ENCODE results near the gene NCR1. TPM values are rescaled to one million over a fixed set of nuclear protein-coding genes. Genes with fewer than 3 reads are reported as not detected.
"Not testable (repeated sequence)": the region's sequence is repeated elsewhere in the genome, so short reads cannot be mapped to it uniquely, and the experiment has no call there.

Gene NCR1
- total RNA-seq, 6 experiments from 2014 or later, result 0.22 to 0.93 (median 0.58) TPM; not detected in 3

DNA sequence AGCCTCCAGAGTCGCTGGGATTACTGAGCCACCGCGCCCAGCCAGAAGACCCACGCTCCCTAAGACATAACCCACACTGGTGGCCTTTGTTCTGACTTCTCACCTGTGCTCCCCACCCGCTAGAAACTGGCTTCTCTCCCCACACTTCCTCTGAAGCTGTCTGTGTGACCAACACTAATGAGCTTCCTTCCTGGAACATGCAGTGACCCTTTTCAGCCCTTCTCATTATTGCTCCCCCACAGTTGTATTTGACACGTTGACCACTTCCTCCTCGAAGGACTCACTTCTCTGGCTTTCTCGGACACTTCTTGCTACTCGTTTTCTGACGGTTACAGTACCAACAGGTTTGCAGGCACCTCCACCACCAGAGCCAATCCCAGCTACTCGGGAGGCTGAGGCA lies 10.9 kb downstream of the NCR1 start:
- H3K36me3 ChIP-seq, result no peaks in the 10 kb centered on the region
- TF ChIP-seq, protein P1, sequence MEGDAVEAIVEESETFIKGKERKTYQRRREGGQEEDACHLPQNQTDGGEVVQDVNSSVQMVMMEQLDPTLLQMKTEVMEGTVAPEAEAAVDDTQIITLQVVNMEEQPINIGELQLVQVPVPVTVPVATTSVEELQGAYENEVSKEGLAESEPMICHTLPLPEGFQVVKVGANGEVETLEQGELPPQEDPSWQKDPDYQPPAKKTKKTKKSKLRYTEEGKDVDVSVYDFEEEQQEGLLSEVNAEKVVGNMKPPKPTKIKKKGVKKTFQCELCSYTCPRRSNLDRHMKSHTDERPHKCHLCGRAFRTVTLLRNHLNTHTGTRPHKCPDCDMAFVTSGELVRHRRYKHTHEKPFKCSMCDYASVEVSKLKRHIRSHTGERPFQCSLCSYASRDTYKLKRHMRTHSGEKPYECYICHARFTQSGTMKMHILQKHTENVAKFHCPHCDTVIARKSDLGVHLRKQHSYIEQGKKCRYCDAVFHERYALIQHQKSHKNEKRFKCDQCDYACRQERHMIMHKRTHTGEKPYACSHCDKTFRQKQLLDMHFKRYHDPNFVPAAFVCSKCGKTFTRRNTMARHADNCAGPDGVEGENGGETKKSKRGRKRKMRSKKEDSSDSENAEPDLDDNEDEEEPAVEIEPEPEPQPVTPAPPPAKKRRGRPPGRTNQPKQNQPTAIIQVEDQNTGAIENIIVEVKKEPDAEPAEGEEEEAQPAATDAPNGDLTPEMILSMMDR (IDR thresholded peaks at IDR 0.05), result no peak
- no peak for TF ChIP-seq POLR2A (IDR thresholded peaks at IDR 0.05)
- DNase-seq, result peak in 1 of 3 donors; percentile 30
- H3K4me3 ChIP-seq, result no peak overlapping the region
- H3K4me1 ChIP-seq, result no peaks in the 10 kb centered on the region
- no peak overlapping the region for H3K27ac ChIP-seq
- peak; percentile 17 to 59 (median 37) for ATAC-seq
- intact Hi-C loops (cut with DNase I), result no loop called here
- 29% methylated on average over 8 of the region's 11 CpGs for WGBS (ENCODE audit: insufficient coverage, low coverage, low lambda C conversion rate, missing lambda C conversion rate)
- no peaks in the 10 kb centered on the region for H3K27me3 ChIP-seq
- no peaks in the 10 kb centered on the region for H3K9me3 ChIP-seq

DNA sequence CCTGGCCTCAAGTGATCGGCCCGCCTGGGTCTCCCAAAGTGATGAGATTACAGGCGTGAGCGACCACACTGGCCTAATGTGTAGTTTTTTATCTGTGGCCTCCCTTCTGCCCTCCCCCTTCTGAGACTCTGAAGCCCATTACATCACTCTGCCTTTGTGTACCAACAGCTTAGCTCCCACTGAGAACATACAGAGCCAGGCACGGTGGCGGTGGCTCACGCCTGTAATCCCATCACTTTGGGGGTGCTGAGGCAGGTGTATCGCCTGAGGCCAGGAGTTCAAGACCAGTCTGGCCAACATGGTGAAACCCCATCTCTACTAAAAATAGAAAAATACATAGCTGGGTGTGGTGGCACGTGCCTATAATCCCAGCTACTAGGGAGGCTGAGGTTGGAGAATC lies 12.6 kb downstream of the NCR1 start:
- no peak for ATAC-seq
- 67% methylated on average over 8 of the region's 9 CpGs for WGBS (ENCODE audit: insufficient coverage, low coverage, low lambda C conversion rate, missing lambda C conversion rate)
- no peak overlapping the region for H3K27ac ChIP-seq
- intact Hi-C loops (cut with DNase I), result no loop called here
- H3K4me1 ChIP-seq, result no peaks in the 10 kb centered on the region
- no peaks in the 10 kb centered on the region for H3K9me3 ChIP-seq
- no peaks in the 10 kb centered on the region for H3K36me3 ChIP-seq
- H3K4me3 ChIP-seq, result no peak overlapping the region
- no peak for DNase-seq
- TF ChIP-seq POLR2A (IDR thresholded peaks at IDR 0.05), result no peak
- TF ChIP-seq, protein P1 (IDR thresholded peaks at IDR 0.05), result no peak
- no peaks in the 10 kb centered on the region for H3K27me3 ChIP-seq

DNA sequence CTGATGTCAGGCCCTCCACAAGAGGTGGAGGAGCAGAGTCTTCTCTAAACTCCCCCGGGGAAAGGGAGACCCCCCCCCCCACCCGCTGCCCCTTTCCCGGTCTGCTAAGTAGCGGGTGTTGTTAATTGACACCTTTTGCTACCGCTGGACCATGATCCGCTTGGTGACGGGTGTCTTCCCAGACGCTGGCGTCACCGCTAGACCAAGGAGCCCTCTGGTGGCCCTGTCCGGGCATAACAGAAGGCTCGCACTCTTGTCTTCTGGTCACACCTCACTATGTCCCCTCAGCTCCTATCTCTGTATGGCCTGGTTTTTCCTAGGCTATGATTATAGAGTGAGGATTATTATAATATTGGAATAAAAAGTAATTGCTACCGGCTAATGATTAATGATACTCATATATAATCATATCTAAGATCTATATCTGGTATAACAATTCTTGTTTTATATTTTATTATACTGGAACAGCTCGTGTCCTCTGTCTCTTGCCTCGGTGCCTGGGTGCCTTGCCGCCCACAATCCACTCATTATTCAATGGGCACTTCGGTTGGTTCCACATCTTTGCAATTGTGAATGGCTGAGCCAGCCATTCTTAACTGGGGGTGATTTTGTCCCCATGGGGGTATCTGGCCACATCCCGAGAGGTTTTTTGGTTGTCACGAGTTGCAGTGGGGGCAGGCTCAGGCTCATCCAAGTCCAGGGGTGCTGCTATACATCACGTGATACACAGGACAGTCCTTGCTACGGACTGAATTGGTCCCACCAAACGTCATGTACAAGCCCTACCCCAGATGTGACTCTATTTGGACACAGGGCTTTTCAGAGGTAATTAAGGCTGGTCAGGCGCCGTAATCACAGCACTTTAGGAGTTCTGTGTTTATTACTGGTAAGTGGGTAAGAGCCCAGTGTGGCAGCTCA lies 14.0 kb downstream of the NCR1 start:
- ATAC-seq; H3K27me3 ChIP-seq; intact Hi-C loops (cut with DNase I); H3K4me3 ChIP-seq; H3K4me1 ChIP-seq; H3K9me3 ChIP-seq; H3K36me3 ChIP-seq; H3K27ac ChIP-seq: not testable (repeated sequence)
- WGBS (ENCODE audit: insufficient coverage, low coverage, low lambda C conversion rate, missing lambda C conversion rate), result 38% methylated on average over 11 of the region's 24 CpGs
- DNase-seq, result peak in 1 of 3 donors; percentile 22
- TF ChIP-seq, protein P1 (IDR thresholded peaks at IDR 0.05), result peak; percentile 14 to 32 (median 24)

DNA sequence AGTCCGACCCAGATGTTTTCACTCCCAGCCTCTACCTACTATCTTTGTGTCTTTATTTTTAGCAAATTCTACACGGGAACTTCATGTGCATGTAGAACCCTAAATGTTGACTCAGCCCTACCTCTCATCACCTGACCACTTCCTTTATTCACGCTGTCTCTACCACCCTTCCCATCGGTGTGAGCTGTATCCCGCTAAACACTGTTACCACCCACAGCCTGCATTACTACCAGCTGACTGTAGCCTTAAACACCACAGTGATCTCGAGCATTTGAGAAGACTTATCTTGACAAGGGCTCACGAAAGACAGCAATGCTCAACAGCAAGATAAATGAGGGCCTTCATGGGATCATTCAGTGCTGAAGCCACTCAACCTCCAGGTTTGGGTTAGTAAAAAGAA lies 15.1 kb downstream of the NCR1 start:
- peak in 1 of 4 donors; percentile 20 for ATAC-seq
- WGBS (ENCODE audit: insufficient coverage, low coverage, low lambda C conversion rate, missing lambda C conversion rate), result 42% methylated on average over 6 of the region's 7 CpGs
- DNase-seq, result no peak

More for the DNA sequence above, 15.1 kb downstream of the NCR1 start:
- intact Hi-C loops (cut with DNase I), result no loop called here
- Histone ChIP-seq H3K4me3 (no peak overlapping the region), H3K4me1 (no peaks in the 10 kb centered on the region), H3K27me3 (no peaks in the 10 kb centered on the region), H3K36me3 (no peaks in the 10 kb centered on the region), H3K9me3 (no peaks in the 10 kb centered on the region), H3K27ac (no peak overlapping the region)
- TF ChIP-seq, protein P1 (IDR thresholded peaks at IDR 0.05), result no peak
- no peak for TF ChIP-seq POLR2A (IDR thresholded peaks at IDR 0.05)

All from right lobe of liver (tissue), 6 donors.